ENCODE measurements around the gene IRAK2. TPM values are rescaled to one million over a fixed set of nuclear protein-coding genes. Genes with fewer than 3 reads are reported as not detected.

IRAK2 gene
- polyA plus RNA-seq, 3 donors, result 0.78 to 2.0 (median 1.5) TPM

DNA sequence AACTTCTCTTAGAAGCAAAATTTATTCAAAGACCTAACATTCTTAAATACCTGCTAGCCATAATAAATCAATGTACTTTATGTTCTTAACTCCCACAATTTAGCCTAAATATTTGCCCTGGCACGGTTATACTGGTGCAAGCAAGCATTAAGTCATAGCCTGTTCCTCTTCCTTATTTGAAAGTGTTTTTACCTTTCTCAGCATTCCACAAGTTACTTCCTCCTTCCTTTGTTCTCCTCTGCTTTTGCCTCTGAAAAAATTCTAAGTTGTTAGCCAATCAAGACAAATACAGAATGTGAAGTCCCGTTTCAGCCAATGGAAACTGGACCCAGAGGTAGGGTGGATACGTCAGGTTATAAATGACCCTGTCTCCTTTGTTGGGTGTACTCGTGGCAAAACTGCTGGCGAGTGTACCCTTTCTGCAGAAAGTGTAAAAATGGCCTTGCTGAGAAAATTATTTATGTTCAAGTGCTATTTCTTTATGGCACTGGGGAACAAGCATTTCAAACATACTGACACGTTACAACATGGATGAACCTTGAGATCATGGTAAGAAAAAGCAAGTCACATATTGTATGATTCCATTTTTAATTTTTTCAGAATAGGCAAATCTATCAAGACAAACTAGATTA lies 80.5 kb downstream of the IRAK2 start:
- no peak overlapping the region for H3K4me3 ChIP-seq (replicated peaks in 1 of 3; ENCODE audit: low read depth in 2 of 3, low read length in 3 of 3)
- intact Hi-C loops (cut with micrococcal nuclease), result loop anchor here in 1 of 2 donors (5.0 to 10.0 kb wide), 2 partner anchors 83 to 220 kb away; partner anchors contain the start of genes FANCD2 and IRAK2
- no peaks in the 10 kb centered on the region for H3K27me3 ChIP-seq (ENCODE audit: control insufficient read depth in 2 of 2, insufficient read depth in 2 of 2, low read length in 2 of 2)
- peaks cover 20% of the 10 kb centered on the region for H3K79me2 ChIP-seq (ENCODE audit: insufficient read depth, low read length)
- no peak for DNase-seq
- TF ChIP-seq, protein P1, sequence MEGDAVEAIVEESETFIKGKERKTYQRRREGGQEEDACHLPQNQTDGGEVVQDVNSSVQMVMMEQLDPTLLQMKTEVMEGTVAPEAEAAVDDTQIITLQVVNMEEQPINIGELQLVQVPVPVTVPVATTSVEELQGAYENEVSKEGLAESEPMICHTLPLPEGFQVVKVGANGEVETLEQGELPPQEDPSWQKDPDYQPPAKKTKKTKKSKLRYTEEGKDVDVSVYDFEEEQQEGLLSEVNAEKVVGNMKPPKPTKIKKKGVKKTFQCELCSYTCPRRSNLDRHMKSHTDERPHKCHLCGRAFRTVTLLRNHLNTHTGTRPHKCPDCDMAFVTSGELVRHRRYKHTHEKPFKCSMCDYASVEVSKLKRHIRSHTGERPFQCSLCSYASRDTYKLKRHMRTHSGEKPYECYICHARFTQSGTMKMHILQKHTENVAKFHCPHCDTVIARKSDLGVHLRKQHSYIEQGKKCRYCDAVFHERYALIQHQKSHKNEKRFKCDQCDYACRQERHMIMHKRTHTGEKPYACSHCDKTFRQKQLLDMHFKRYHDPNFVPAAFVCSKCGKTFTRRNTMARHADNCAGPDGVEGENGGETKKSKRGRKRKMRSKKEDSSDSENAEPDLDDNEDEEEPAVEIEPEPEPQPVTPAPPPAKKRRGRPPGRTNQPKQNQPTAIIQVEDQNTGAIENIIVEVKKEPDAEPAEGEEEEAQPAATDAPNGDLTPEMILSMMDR (IDR thresholded peaks at IDR 0.05), result no peak
- H3K4me1 ChIP-seq (ENCODE audit: control insufficient read depth in 1 of 2, insufficient read depth in 2 of 2, low read length in 2 of 2), result peaks cover 17 to 27% of the 10 kb centered on the region in 2 donors
- 87% methylated on average over 5 of the region's 6 CpGs for WGBS (ENCODE audit: insufficient coverage)
- H3K9me3 ChIP-seq (replicated peaks in 1 of 2; ENCODE audit: control insufficient read depth in 1 of 2, insufficient read depth in 1 of 2, low read length in 2 of 2), result peaks cover 17 to 23% of the 10 kb centered on the region in 2 donors
- H3K9ac ChIP-seq (ENCODE audit: insufficient read depth, low read length, poor library complexity, severe bottlenecking), result no peak overlapping the region
- no peak overlapping the region for H3K4me2 ChIP-seq (replicated peaks; ENCODE audit: extremely low read depth, low read length, poor library complexity, severe bottlenecking)
- no peak overlapping the region for H2AFZ ChIP-seq (ENCODE audit: insufficient read depth, low read depth, low read length, poor library complexity, severe bottlenecking)
- Mint-ChIP-seq H3K9me3 (peaks cover 15 to 44% (median 31%) of the 10 kb centered on the region in 7 donors), H3K36me3 (peaks cover 15% of the 10 kb centered on the region in 2 donors), H3K27me3 (ENCODE audit: low read depth in 3 of 3) (peaks cover 0 to 4% (median 2%) of the 10 kb centered on the region in 3 donors), H3K4me3 (no peak overlapping the region), H3K27ac (peak overlapping the region in 1 of 7 donors; percentile 60), H3K4me1 (peaks cover 28% of the 10 kb centered on the region)
- H3K27ac ChIP-seq (ENCODE audit: low read depth in 1 of 2, low read length in 2 of 2), result no peak overlapping the region
- peaks cover 13% of the 10 kb centered on the region for H4K20me1 ChIP-seq (ENCODE audit: insufficient read depth, low read length)
- H3K36me3 ChIP-seq (replicated peaks in 1 of 2; ENCODE audit: control insufficient read depth in 1 of 2, insufficient read depth in 2 of 2, low read length in 2 of 2), result no peaks in the 10 kb centered on the region

GRCh38 chr3:10247679-10248183 lies 83.0 kb downstream of the IRAK2 start:
- Mint-ChIP-seq H3K4me3 (peak overlapping the region; percentile 68 to 78), H3K36me3 (peaks cover 27% of the 10 kb centered on the region in 2 donors), H3K27me3 (ENCODE audit: low read depth in 3 of 3) (peaks cover 0 to 3% (median 0%) of the 10 kb centered on the region in 3 donors), H3K9me3 (peaks cover 15 to 44% (median 31%) of the 10 kb centered on the region in 7 donors), H3K4me1 (peaks cover 30% of the 10 kb centered on the region), H3K27ac (peak overlapping the region; percentile 83 to 96 (median 92))
- no peak for DNase-seq
- peaks cover 17 to 23% of the 10 kb centered on the region in 2 donors for H3K9me3 ChIP-seq (replicated peaks in 1 of 2; ENCODE audit: control insufficient read depth in 1 of 2, insufficient read depth in 1 of 2, low read length in 2 of 2)
- TF ChIP-seq, protein P1 (IDR thresholded peaks at IDR 0.05), result no peak
- intact Hi-C loops (cut with micrococcal nuclease), result loop anchor here in 1 of 2 donors (5.0 to 10.0 kb wide), 2 partner anchors 85 to 223 kb away; partner anchors contain the start of genes FANCD2 and IRAK2
- peak overlapping the region; percentile 95 for H3K4me2 ChIP-seq (replicated peaks; ENCODE audit: extremely low read depth, low read length, poor library complexity, severe bottlenecking)
- H3K79me2 ChIP-seq (ENCODE audit: insufficient read depth, low read length), result peaks cover 45% of the 10 kb centered on the region
- peaks cover 6 to 19% of the 10 kb centered on the region in 2 donors for H3K36me3 ChIP-seq (replicated peaks in 1 of 2; ENCODE audit: control insufficient read depth in 1 of 2, insufficient read depth in 2 of 2, low read length in 2 of 2)
- 21% methylated on average over 4 of the region's 14 CpGs for WGBS (ENCODE audit: insufficient coverage)
- H3K27ac ChIP-seq (ENCODE audit: low read depth in 1 of 2, low read length in 2 of 2), result peak overlapping the region; percentile 3 to 89
- peaks cover 31% of the 10 kb centered on the region for H4K20me1 ChIP-seq (ENCODE audit: insufficient read depth, low read length)
- H2AFZ ChIP-seq (ENCODE audit: insufficient read depth, low read depth, low read length, poor library complexity, severe bottlenecking), result peak overlapping the region; percentile 73
- peak overlapping the region; percentile 89 for H3K9ac ChIP-seq (ENCODE audit: insufficient read depth, low read length, poor library complexity, severe bottlenecking)
- no peaks in the 10 kb centered on the region for H3K27me3 ChIP-seq (ENCODE audit: control insufficient read depth in 2 of 2, insufficient read depth in 2 of 2, low read length in 2 of 2)
- peaks cover 28 to 35% of the 10 kb centered on the region in 2 donors for H3K4me1 ChIP-seq (ENCODE audit: control insufficient read depth in 1 of 2, insufficient read depth in 2 of 2, low read length in 2 of 2)
- peak overlapping the region in 2 of 3 experiments; percentile 10 to 90 for H3K4me3 ChIP-seq (replicated peaks in 1 of 3; ENCODE audit: low read depth in 2 of 3, low read length in 3 of 3)

All from CD14-positive monocyte (primary cell).